Stimulated activated naive CD8-positive, alpha-beta T cell treated with anti-CD3 and anti-CD28 coated beads, Interleukin-15, amount 100 ng/mL, for 72 hours (primary cell): ENCODE data around the gene THRA.

ENCODE experiments used
- ATAC-seq: fragments of 150-1000 bp; cut with Tn5 transposase; 2 replicates; pipeline ENCODE4 v1.10.0; 2021; ENCODE audit warnings: mild to moderate bottlenecking, moderate library complexity
- DNase-seq, 2 donors: peaks; one replicate each; pipeline ENCODE4 v3.0.0; 2021 to 2022
- H3K27ac Mint-ChIP-seq, 2 donors: one replicate each; pipeline ENCODE4 v1.8.0; 2022; ENCODE audit warnings: mild to moderate bottlenecking in 2 of 2, mixed read lengths in 2 of 2, moderate library complexity in 2 of 2
- H3K27me3 Mint-ChIP-seq: one replicate; pipeline ENCODE4 v1.8.0; 2022; ENCODE audit warnings: mixed read lengths
- H3K4me1 Mint-ChIP-seq: one replicate; pipeline ENCODE4 v1.8.0; 2022; ENCODE audit warnings: mild to moderate bottlenecking, mixed read lengths
- H3K4me3 Mint-ChIP-seq, 2 donors: one replicate each; pipeline ENCODE4 v1.8.0; 2022; ENCODE audit warnings: mild to moderate bottlenecking in 2 of 2, mixed read lengths in 2 of 2, moderate library complexity in 1 of 2
- H3K9me3 Mint-ChIP-seq, 2 donors: one replicate each; pipeline ENCODE4 v1.8.0; 2022; ENCODE audit warnings: mixed read lengths in 2 of 2

THRA gene

GRCh38 chr17:40095944-40096791 lies 33.4 kb downstream of the THRA start:
- Mint-ChIP-seq H3K27me3 (no peaks in the 10 kb centered on the region), H3K4me3 (peak overlapping the region; percentile 73 to 76), H3K9me3 (no peaks in the 10 kb centered on the region), H3K27ac (peak overlapping the region; percentile 20 to 89), H3K4me1 (peaks cover 81% of the 10 kb centered on the region)
- ATAC-seq (peak; percentile 90), DNase-seq (peak; percentile 80 to 93)

GRCh38 chr17:40097087-40097486 lies 34.3 kb downstream of the THRA start:
- no peaks in the 10 kb centered on the region for H3K27me3 Mint-ChIP-seq
- H3K27ac Mint-ChIP-seq: peak overlapping the region; percentile 66 to 89
- H3K9me3 Mint-ChIP-seq: no peaks in the 10 kb centered on the region
- no peak for DNase-seq
- H3K4me1 Mint-ChIP-seq: peaks cover 85% of the 10 kb centered on the region
- ATAC-seq: no peak
- peak overlapping the region; percentile 73 to 76 for H3K4me3 Mint-ChIP-seq

- DNase-seq: no peak
- peaks cover 94% of the 10 kb centered on the region for H3K4me1 Mint-ChIP-seq
Measured at GRCh38 chr17:40097931-40098845, 35.4 kb downstream of the THRA start.

GRCh38 chr17:40098846-40099618 lies 36.3 kb downstream of the THRA start:
- Mint-ChIP-seq H3K4me1 (peaks cover 94% of the 10 kb centered on the region), H3K9me3 (no peaks in the 10 kb centered on the region), H3K27ac (peak overlapping the region; percentile 93 to 94), H3K4me3 (peak overlapping the region; percentile 82 to 84), H3K27me3 (no peaks in the 10 kb centered on the region)
- ATAC-seq: peak; percentile 64
- peak; percentile 96 for DNase-seq

More at GRCh38 chr17:40097931-40098845, 35.4 kb downstream of the THRA start:
- H3K4me3 Mint-ChIP-seq: peak overlapping the region; percentile 82 to 84
- no peaks in the 10 kb centered on the region for H3K27me3 Mint-ChIP-seq
- H3K27ac Mint-ChIP-seq: peak overlapping the region; percentile 8 to 94
- ATAC-seq: no peak
- no peaks in the 10 kb centered on the region for H3K9me3 Mint-ChIP-seq

GRCh38 chr17:40099619-40100418 lies 37.1 kb downstream of the THRA start:
- DNase-seq (no peak), ATAC-seq (no peak)
- no peaks in the 10 kb centered on the region for H3K9me3 Mint-ChIP-seq
- no peaks in the 10 kb centered on the region for H3K27me3 Mint-ChIP-seq
- peaks cover 98% of the 10 kb centered on the region for H3K4me1 Mint-ChIP-seq
- H3K4me3 Mint-ChIP-seq: peak overlapping the region; percentile 82 to 84
- H3K27ac Mint-ChIP-seq: peak overlapping the region; percentile 13 to 93

GRCh38 chr17:40100419-40100668 lies 37.6 kb downstream of the THRA start, which contains the start of gene NR1D1:
Gene NR1D1 (minus strand): TSS chr17:40100589. CDS start chr17:40100094, 495 bp downstream.
- no peaks in the 10 kb centered on the region for H3K27me3 Mint-ChIP-seq
- ATAC-seq (no peak), DNase-seq (no peak)
- no peaks in the 10 kb centered on the region for H3K9me3 Mint-ChIP-seq
- peak within 1 kb of the TSS; percentile 82 to 84 for H3K4me3 Mint-ChIP-seq
- peaks cover 98% of the 10 kb centered on the region for H3K4me1 Mint-ChIP-seq
- peak within 1 kb of the TSS; percentile 75 to 93 for H3K27ac Mint-ChIP-seq

- ATAC-seq (peak; percentile 5), DNase-seq (peak; percentile 79 to 88)
- peak overlapping the region; percentile 82 to 84 for H3K4me3 Mint-ChIP-seq
- no peaks in the 10 kb centered on the region for H3K27me3 Mint-ChIP-seq
- H3K27ac Mint-ChIP-seq: peak overlapping the region; percentile 74 to 75
- peaks cover 98% of the 10 kb centered on the region for H3K4me1 Mint-ChIP-seq
- H3K9me3 Mint-ChIP-seq: no peaks in the 10 kb centered on the region
Measured at GRCh38 chr17:40100669-40101366, 38.1 kb downstream of the THRA start.

GRCh38 chr17:40101367-40102210 lies 38.8 kb downstream of the THRA start:
- Mint-ChIP-seq H3K27me3 (no peaks in the 10 kb centered on the region), H3K4me1 (peaks cover 98% of the 10 kb centered on the region), H3K4me3 (peak overlapping the region; percentile 82 to 84), H3K9me3 (no peaks in the 10 kb centered on the region), H3K27ac (peak overlapping the region; percentile 65 to 75)
- ATAC-seq: no peak
- no peak for DNase-seq

GRCh38 chr17:40103071-40103661 lies 40.4 kb downstream of the THRA start:
- ATAC-seq: no peak
- DNase-seq: no peak
- Mint-ChIP-seq H3K27ac (no peak overlapping the region), H3K4me1 (peaks cover 98% of the 10 kb centered on the region), H3K4me3 (peak overlapping the region; percentile 40 to 41), H3K27me3 (no peaks in the 10 kb centered on the region), H3K9me3 (no peaks in the 10 kb centered on the region)

- peak overlapping the region; percentile 40 to 41 for H3K4me3 Mint-ChIP-seq
- ATAC-seq (no peak), DNase-seq (no peak)
- no peaks in the 10 kb centered on the region for H3K27me3 Mint-ChIP-seq
- H3K27ac Mint-ChIP-seq: no peak overlapping the region
- H3K4me1 Mint-ChIP-seq: peaks cover 97% of the 10 kb centered on the region
- H3K9me3 Mint-ChIP-seq: no peaks in the 10 kb centered on the region
Measured at GRCh38 chr17:40103688-40104087, 40.9 kb downstream of the THRA start.

GRCh38 chr17:40104594-40105486 lies 42.1 kb downstream of the THRA start:
- ATAC-seq (peak; percentile 1), DNase-seq (no peak)
- H3K4me1 Mint-ChIP-seq: peaks cover 92% of the 10 kb centered on the region
- no peaks in the 10 kb centered on the region for H3K9me3 Mint-ChIP-seq
- H3K27ac Mint-ChIP-seq: peak overlapping the region in 1 of 2 donors; percentile 2
- H3K4me3 Mint-ChIP-seq: peak overlapping the region; percentile 1 to 4
- H3K27me3 Mint-ChIP-seq: no peaks in the 10 kb centered on the region
